NCI-H2196 treated with DMSO at 0.1 percent for 48 hours (cell line): ENCODE results near the gene NTN5.
"Not testable (repeated sequence)": the region's sequence is repeated elsewhere in the genome, so short reads cannot be mapped to it uniquely, and the experiment has no call there.

Experiments used
- DNase-seq: peaks from one replicate; lab custom pipeline; 2025; ENCODE audit not compliant: unreplicated experiment; lab: John Stamatoyannopoulos, UW

Gene NTN5

GRCh38 chr19:48645620-48646000 lies 27.2 kb downstream of the NTN5 start:
- DNase-seq, result no peak

DNA sequence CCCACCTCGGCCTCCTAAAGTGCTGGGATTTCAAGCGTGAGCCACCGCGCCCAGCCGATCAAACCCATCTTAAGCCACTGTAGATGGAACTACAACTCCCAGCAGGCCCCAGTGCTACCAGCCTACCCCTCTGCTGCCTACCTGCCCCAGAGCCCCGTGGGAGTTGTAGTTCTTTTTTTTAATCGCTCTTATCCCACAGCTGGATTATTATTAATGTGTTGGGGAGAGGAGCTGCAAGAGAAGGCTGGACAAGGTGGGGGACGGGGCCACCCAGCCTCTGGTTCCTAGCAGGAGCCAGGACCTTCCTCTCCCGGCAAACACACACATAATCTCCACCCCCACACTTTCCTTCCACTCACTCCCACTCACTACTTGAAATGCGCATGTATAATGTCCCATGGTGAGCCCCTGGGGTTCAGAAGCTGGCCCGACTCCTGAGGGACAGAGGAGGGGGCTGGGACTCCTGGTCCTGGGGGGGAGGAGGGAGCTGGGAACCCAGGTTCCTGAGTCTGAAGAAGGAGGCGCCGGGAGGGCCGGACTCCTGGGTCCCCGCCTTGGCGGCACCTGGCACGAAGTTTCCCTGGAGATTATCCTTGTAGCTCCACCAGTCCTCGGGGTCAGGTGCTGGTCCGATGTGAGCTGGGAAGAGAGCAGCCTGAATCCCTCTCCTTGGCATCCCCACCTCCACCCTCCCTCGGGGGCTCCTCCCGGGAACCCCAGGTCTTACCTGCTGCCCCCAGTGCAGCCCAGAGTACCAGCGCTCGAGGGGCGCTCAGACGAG lies 27.8 kb downstream of the NTN5 start:
- DNase-seq, result peak; percentile 79

DNA sequence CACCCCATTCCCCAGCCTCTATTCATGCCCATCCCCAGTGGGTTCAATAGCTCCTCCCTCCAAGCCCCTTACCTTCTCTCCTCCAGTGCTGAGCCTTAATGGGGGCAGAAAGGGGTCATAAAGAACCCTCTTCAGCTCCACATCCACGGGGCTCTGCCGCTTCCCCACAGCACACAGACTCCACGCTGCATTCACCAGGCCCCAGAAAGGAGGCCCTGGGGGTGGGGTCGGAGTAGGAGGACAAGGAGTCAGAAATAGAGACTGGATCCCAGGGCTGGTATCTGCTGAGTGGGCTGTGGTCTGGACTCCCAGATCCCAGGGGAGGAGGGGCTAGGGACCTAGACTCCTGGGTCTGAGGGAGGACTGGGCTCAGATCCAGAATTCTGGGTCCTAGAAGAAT lies 28.5 kb downstream of the NTN5 start:
- no peak for DNase-seq

- no peak for DNase-seq
Observed at GRCh38 chr19:48642862-48643261, 30.0 kb downstream of the NTN5 start.

DNA sequence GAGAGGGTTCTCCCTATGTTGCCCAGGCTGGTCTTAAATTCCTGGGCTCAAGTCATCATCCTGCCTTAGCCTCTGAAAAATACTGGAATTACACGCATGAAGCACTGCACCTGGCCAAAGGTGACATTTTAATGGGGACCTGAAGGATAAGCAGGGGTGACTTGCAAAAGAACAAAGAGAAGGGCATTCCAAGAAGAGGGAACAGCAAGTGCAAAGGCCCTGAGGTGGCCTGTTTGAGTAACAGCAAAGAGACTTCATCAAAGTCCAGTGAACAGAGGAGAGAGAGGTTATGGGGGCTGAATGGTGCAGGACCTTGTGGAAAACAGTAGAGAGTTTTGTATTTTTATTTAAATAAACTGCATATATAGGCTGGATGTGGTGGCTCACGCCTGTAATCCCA lies 31.0 kb downstream of the NTN5 start:
- DNase-seq, result no peak

DNA sequence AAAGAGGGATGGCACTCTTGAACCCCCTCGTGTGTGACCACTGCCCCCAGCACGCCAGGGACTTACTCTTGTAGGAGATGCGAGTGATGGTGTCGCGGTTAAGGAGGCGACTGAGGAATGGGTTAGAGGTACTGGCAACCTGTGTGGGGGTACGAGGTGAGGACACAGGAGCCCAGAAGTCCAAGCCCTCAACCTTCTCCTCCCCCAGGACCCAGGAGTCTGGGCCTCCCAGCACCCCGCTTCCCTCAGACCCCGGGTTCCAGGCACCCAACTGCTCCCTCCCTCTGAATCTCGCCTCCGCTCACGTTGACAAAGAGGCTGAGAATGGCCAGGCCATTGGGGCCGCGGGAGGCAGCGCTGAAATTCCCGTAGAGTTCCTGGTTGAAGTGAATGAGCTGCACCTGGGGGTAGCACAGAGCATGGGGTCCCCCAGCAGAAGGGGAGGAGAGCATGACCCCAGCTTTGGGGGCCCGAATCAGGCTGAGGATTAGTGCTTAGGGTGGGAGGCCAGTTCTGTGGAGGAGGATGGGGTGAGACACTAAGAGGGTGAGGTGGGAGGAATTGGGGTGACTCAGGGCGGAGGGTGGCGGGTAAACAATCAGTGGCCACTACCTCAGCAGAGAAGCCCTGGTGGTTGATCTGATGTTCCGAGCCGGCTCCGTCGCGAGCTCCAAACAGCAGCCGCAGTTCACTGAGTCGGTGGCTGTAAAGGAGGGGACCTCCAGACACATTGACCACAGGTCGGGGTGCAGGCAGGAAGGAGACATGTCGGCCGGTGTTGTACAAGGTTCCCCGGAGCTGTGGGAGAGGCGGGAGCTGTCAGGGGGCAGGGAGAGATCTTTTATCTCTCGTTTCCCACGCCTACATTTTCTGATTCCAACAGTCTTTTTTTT lies 33.1 kb downstream of the NTN5 start:
- no peak for DNase-seq

- no peak for DNase-seq
Observed at GRCh38 chr19:48638831-48639381, 33.9 kb downstream of the NTN5 start.

DNA sequence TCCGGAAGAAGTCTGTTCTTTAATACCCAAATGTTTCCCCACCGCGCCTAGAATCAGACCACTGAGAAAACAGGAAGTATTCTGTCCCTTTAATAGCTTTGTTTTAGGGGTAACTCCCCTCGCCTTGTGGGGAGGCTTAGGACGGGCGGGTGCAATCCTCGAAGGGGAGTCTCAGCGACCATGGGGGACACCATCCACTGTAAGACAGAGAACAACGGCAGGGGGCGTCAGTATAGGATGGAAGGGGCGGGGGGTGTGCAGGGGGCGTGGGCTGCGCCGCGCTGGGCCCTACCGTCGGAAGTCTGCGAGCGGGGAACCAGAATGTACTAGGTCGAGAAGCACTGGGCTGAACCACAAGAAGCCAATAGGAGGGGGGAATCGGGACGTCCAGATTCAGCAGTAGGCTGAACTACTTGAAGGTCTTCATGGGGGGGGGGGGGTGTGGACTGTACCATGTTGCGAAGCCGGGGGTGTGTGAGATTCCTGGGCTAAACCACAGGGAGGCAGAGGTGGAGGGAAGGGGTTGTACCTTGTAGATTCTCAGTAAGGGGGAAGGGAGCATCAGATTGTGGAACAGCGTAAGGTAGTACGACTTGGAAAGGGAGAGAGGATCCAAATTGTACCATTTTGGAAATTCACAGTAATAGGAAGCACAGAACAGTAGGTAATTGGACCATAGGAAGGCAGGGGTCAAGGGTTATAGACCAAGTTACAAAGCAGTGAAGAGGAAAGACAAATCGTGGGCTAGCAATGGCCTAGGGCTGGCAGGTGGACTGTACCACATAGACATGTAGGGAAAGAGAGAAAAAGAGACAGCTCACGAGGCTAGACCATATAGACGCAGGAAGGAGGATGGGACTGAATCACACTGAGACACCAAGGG lies 34.6 kb downstream of the NTN5 start:
- peak; percentile 95 for DNase-seq

GRCh38 chr19:48637449-48637947 lies 35.3 kb downstream of the NTN5 start:
- peak; percentile 99 for DNase-seq

- DNase-seq, result no peak
Observed at GRCh38 chr19:48636859-48637448, 35.9 kb downstream of the NTN5 start, which contains the start of gene DBP. DBP (minus strand) TSS chr19:48637379; CDS start chr19:48636994, 385 bp downstream.

GRCh38 chr19:48635966-48636858 lies 36.6 kb downstream of the NTN5 start:
- no peak for DNase-seq

- peak; percentile 33 for DNase-seq
Observed at GRCh38 chr19:48635263-48635965, 37.4 kb downstream of the NTN5 start.

DNA sequence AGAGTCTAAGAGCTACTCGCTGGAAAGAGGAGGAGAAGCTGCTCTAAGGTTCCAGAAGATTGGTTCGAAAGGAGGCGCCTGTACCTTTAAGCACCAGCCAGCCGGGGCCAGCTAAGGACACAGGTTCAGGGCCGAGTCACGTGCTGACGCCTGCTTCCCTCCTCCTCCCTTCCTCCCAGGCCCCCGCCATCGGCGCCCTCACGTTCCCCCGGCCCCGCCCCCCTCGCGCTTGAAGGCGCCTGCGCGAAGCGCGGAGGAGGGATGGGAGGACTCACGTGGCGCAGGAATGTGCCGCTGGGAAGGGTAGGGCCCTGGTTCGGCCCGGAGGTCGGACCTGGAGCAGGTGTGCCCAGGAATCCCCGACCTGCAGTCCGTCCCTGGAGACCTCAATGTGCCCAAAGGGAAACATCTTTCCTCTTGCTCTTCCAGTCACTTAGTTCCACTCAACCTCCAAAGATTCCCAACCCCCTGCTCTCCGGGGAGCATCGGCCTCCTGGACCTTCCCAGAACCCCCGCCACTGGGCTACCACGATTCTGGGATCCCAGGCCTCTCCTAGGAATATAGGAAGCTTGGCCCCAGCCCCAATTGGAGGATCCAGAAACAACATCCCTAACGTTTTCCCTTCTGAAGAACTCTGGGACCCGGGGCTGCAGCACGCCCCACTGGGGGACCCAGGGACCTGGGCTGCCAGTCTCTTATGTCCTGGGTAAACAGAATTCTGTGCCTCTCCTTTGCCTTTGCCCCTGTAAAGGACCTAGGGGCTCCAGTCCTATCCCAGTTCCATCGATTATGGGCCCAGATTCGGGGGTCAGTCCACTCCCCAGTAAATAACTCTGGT lies 38.2 kb downstream of the NTN5 start:
- DNase-seq, result peak; percentile 97

GRCh38 chr19:48634036-48634342 lies 38.8 kb downstream of the NTN5 start:
- no peak for DNase-seq

DNA sequence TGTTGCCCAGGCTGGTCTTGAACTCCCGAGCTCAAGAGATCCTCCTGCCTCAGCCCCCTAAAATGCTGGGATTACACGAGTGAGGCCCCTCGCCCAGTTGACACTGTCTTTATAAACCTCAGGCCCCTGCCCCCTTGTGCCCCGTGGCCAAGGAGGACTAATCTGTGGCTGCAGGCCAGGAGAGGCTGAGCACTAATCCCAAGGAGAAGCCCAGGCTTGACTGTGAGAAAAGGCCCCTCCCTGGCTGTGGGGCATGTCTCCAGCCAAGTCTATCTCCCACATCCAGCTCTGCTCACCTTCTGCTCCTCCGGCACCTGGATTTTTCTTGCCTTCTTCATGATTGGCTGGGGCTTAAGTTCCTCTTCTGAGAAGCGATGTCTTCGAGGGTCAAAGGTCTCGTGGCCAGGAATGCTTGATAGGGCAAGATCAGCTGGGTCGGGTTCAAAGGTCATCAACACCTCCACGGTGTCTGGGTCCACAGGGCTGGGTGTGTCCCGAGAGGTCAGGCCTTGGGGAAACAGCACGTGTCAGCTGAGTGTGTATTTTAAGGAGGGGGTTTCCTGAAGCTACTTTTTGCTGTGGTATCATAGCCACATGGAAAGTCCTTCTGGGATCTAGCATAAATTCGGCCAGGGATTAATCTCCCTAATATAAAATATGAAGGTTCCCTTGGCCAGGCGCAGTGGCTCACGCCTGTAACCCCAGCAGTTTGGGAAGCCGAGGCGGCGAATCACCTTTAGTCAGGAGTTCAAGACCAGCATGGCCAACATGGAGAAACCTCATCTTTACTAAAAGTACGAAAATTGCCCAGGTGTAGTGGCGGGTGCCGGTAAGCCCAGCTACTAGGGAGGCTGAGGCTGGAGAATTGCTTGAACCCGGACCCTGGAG lies 39.4 kb downstream of the NTN5 start:
- DNase-seq, result no peak

GRCh38 chr19:48632692-48633147 lies 40.1 kb downstream of the NTN5 start:
- no peak for DNase-seq

DNA sequence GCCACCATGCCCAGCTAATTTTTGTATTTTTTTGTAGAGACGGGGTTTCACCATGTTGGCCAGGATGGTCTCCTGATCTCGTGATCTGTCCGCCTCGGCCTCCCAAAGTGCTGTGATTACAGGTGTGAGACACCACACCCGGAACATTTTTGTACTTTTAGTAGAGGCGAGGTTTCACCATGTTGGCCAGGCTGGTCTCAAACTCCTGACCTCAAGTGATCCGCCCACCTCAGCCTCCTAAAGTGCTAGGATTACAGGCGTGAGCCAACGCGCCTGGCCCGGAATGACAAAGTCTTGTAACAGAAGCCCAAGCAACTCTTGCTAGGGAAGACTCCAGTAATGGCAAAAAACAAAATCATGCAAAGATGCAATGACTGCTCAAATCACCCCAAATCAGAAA lies 40.5 kb downstream of the NTN5 start:
- DNase-seq, result not testable (repeated sequence)
